Pancreas (tissue), 10 donors: ENCODE data around the gene TFRC. TPM values are rescaled to one million over a fixed set of nuclear protein-coding genes. Genes with fewer than 3 reads are reported as not detected.

ENCODE experiments used
- ATAC-seq, 4 donors: fragments of 200-7000 bp; cut with Tn5 transposase; one replicate each; pipeline versions ENCODE4 v1.8.0 to v1.9.1; 2020; ENCODE audit warnings: mild to moderate bottlenecking in 4 of 4, moderate library complexity in 4 of 4
- DNase-seq, 6 donors: peaks; one replicate each; pipeline ENCODE4 v3.0.0-alpha.2; 2020
- FAIRE-seq: peaks from 2 replicates; lab custom pipeline; 2012; peaks lifted over from hg19 to GRCh38; lab: Jason Lieb, UNC
- H3K27ac ChIP-seq, 4 donors: fragments of 200-600 bp; sonication (generic); 1 replicate in 3 of 4; 2 replicates in 1 of 4; pipeline versions ENCODE4 v1.5.0 to v1.8.0; 2020
- H3K27me3 ChIP-seq, 4 donors: fragments of 200-600 bp; one replicate each; pipeline ENCODE4 v1.8.0; 2021
- H3K36me3 ChIP-seq, 3 donors: fragments of 200-600 bp; sonication (generic) in 1 of 3; one replicate each; pipeline versions ENCODE4 v1.5.0 to v1.8.0; 2020 to 2021
- H3K4me1 ChIP-seq, 3 donors: fragments of 200-600 bp; one replicate each; pipeline ENCODE4 v1.8.0; 2021
- H3K4me3 ChIP-seq, 4 donors: fragments of 200-600 bp; sonication (generic) in 2 of 4; one replicate each; pipeline versions ENCODE4 v1.5.0 to v1.8.0; 2020 to 2021
- H3K9me3 ChIP-seq, 4 donors: fragments of 200-600 bp; one replicate each; pipeline ENCODE4 v1.8.0; 2021
- CTCF ChIP-seq, 4 donors: fragments of 200-600 bp; sonication (generic) in 3 of 4; IDR thresholded peaks; one replicate each; pipeline versions ENCODE4 v1.5.0 to v1.8.0; 2021; ENCODE audit warnings: antibody characterized with exemption in 4 of 4
- WGBS, 2 donors: extraction: QIAGEN DNeasy Blood & Tissue Kit; methylation state at CpG; one replicate each; pipeline ENCODE4 v1.1.7; 2013; 5-methylcytosine and 5-hydroxymethylcytosine counted together
- intact Hi-C, 3 donors: fragments of 100-400 bp; cut with DNase I; formaldehyde crosslinking; loops; one replicate each; pipeline versions ENCODE4 v1.11.1 to v1.14.2; 2022
- polyA plus RNA-seq, 2 donors: library from polyadenylated mRNA; stranded (reverse); fragments of 200-250 nt; gene quantifications; one replicate each; pipeline ENCODE4 v1.2.3, GENCODE V29; 2013
- total RNA-seq, 6 donors: library from RNA; stranded (reverse); fragmentation: NEBNext Ultra II Directional in 4 of 6; extraction: Animal tissue kit (Norgen Biotek cat#: 25700) in 4 of 6; gene quantifications; one replicate each; pipeline versions ENCODE4 v1.2.1 to v1.2.4, GENCODE V29; 2021 to 2023
- donor health status: healthy with polysubstance abuse.
- donor health status: DM: no; HTN: no; CAD: no; lungs with moderate emphysema.
- donor health status: DM: no; HTN: no; CAD: no.
- donor health status: control.
- donor health status: control.
- donor health status: Bipolar disorder and iron deficiency.
- donor health status: DM: yes; HTN: yes; CAD: no.
- donor health status: DM: no; HTN: no; CAD: no.
- donor health status: DM: no; HTN: no; CAD: no.
- donor health status: DM: yes; HTN: yes; CAD: no.

TFRC gene
- total and polyA plus RNA-seq, 8 donors = 7.8 to 45.6 (median 27.7) TPM

GRCh38 chr3:196055683-196056270 is 26.1 kb downstream of the TFRC start:
- no peaks in the 10 kb centered on the region for H3K27me3 ChIP-seq
- DNase-seq = peak in 1 of 6 donors; percentile 37
- H3K27ac ChIP-seq = no peak overlapping the region
- FAIRE-seq = no peak
- no peaks in the 10 kb centered on the region for H3K9me3 ChIP-seq
- TF ChIP-seq CTCF (IDR thresholded peaks at IDR 0.05) = no peak
- H3K36me3 ChIP-seq = peaks cover 14 to 95% (median 64%) of the 10 kb centered on the region in 3 donors
- no peaks in the 10 kb centered on the region for H3K4me1 ChIP-seq
- WGBS, 2 donors = 76 to 80% methylated on average over 10 of the region's 10 CpGs
- H3K4me3 ChIP-seq = no peak overlapping the region
- ATAC-seq = peak; percentile 24 to 53 (median 46)
- intact Hi-C loops = no loop called here

- H3K36me3 ChIP-seq = peaks cover 14 to 98% (median 63%) of the 10 kb centered on the region in 3 donors
Measured at GRCh38 chr3:196055240-196055639, 26.6 kb downstream of the TFRC start.

GRCh38 chr3:196054661-196055060 is 27.2 kb downstream of the TFRC start:
- no peak for FAIRE-seq
- H3K27me3 ChIP-seq = no peaks in the 10 kb centered on the region
- no peaks in the 10 kb centered on the region for H3K9me3 ChIP-seq
- H3K4me1 ChIP-seq = no peaks in the 10 kb centered on the region
- H3K36me3 ChIP-seq = peaks cover 14 to 98% (median 61%) of the 10 kb centered on the region in 3 donors
- DNase-seq = no peak
- ATAC-seq = no peak
- intact Hi-C loops = no loop called here
- TF ChIP-seq CTCF (IDR thresholded peaks at IDR 0.05) = no peak
- H3K27ac ChIP-seq = no peak overlapping the region
- 91 to 92% methylated on average over 10 of the region's 10 CpGs for WGBS, 2 donors
- H3K4me3 ChIP-seq = no peak overlapping the region

More at GRCh38 chr3:196055240-196055639, 26.6 kb downstream of the TFRC start:
- no peaks in the 10 kb centered on the region for H3K9me3 ChIP-seq
- no peak overlapping the region for H3K27ac ChIP-seq
- ATAC-seq (no peak), DNase-seq (no peak), FAIRE-seq (no peak)
- TF ChIP-seq CTCF (IDR thresholded peaks at IDR 0.05) = no peak
- WGBS, 2 donors = 91 to 93% methylated on average over 8 of the region's 8 CpGs
- H3K27me3 ChIP-seq = no peaks in the 10 kb centered on the region
- intact Hi-C loops = no loop called here
- H3K4me3 ChIP-seq = no peak overlapping the region
- H3K4me1 ChIP-seq = no peaks in the 10 kb centered on the region

- FAIRE-seq = no peak
- intact Hi-C loops = no loop called here
- H3K4me3 ChIP-seq = no peak overlapping the region
- H3K27me3 ChIP-seq = no peaks in the 10 kb centered on the region
- no peak for ATAC-seq
- DNase-seq = no peak
- no peaks in the 10 kb centered on the region for H3K4me1 ChIP-seq
- H3K36me3 ChIP-seq = peaks cover 14 to 98% (median 52%) of the 10 kb centered on the region in 3 donors
- H3K27ac ChIP-seq = no peak overlapping the region
- no peak for TF ChIP-seq CTCF (IDR thresholded peaks at IDR 0.05)
- H3K9me3 ChIP-seq = no peaks in the 10 kb centered on the region
- 93 to 95% methylated on average over 7 of the region's 7 CpGs for WGBS, 2 donors
Measured at GRCh38 chr3:196053487-196053886, 28.4 kb downstream of the TFRC start.
